A172 (cell line): ENCODE results near the gene TMEM269. TPM values are rescaled to one million over a fixed set of nuclear protein-coding genes. Genes with fewer than 3 reads are reported as not detected.
"Not testable (repeated sequence)": the region's sequence is repeated elsewhere in the genome, so short reads cannot be mapped to it uniquely, and the experiment has no call there.

ENCODE experiments used
- DNase-seq: peaks from one replicate; pipeline ENCODE4 v3.0.0-alpha.2; 2015; ENCODE audit warnings: low spot score
- total RNA-seq: library from RNA; depleted of rRNA; stranded (reverse); fragments of >200 nt; shearing (Covaris generic); gene quantifications from 2 replicates; pipeline ENCODE4 v1.2.3, GENCODE V29; 2014

The TMEM269 gene
- total RNA-seq, 1 experiment from 2014 or later, result not detected

- DNase-seq, result no peak
Observed at GRCh38 chr1:42776502-42776901, 8.3 kb upstream of the TMEM269 start.

GRCh38 chr1:42777852-42778251 lies 6.9 kb upstream of the TMEM269 start:
- no peak for DNase-seq

- DNase-seq, result no peak
Observed at GRCh38 chr1:42779725-42780124, 5.1 kb upstream of the TMEM269 start.

- DNase-seq, result no peak
Observed at GRCh38 chr1:42780176-42780575, 4.6 kb upstream of the TMEM269 start.

GRCh38 chr1:42783092-42783491 lies 1.7 kb upstream of the TMEM269 start:
- DNase-seq, result no peak

- DNase-seq, result no peak
Observed at GRCh38 chr1:42784547-42784945, 245 bp upstream of the TMEM269 start.

GRCh38 chr1:42786097-42786496 lies 1.3 kb downstream of the TMEM269 start:
- no peak for DNase-seq

GRCh38 chr1:42788021-42788420 lies 3.2 kb downstream of the TMEM269 start:
- DNase-seq, result no peak

- DNase-seq, result no peak
Observed at GRCh38 chr1:42793824-42794223, 9.0 kb downstream of the TMEM269 start.

GRCh38 chr1:42797414-42797813 lies 12.6 kb downstream of the TMEM269 start:
- DNase-seq, result no peak

- DNase-seq, result no peak
Observed at GRCh38 chr1:42797979-42798378, 13.2 kb downstream of the TMEM269 start.

GRCh38 chr1:42801832-42802473 lies 17.2 kb downstream of the TMEM269 start:
- DNase-seq, result no peak

- no peak for DNase-seq
Observed at GRCh38 chr1:42806171-42806570, 21.4 kb downstream of the TMEM269 start.

GRCh38 chr1:42806593-42806992 lies 21.8 kb downstream of the TMEM269 start:
- DNase-seq, result no peak

- DNase-seq, result no peak
Observed at GRCh38 chr1:42807056-42807668, 22.4 kb downstream of the TMEM269 start.

GRCh38 chr1:42814815-42815214 lies 30.0 kb downstream of the TMEM269 start:
- DNase-seq, result not testable (repeated sequence)

- DNase-seq, result peak; percentile 9
Observed at GRCh38 chr1:42815941-42816584, 31.3 kb downstream of the TMEM269 start.

GRCh38 chr1:42816585-42817439 lies 32.0 kb downstream of the TMEM269 start, which contains the start of the genes ERMAP and SVBP:
Gene ERMAP, plus strand, starts transcription at chr1:42817122. Its CDS starts 13,327 bp downstream, at chr1:42830449.
Gene SVBP, minus strand, starts transcription at chr1:42817397. Its CDS starts 853 bp downstream, at chr1:42816544.
- DNase-seq, result peak; percentile 67

- no peak for DNase-seq
Observed at GRCh38 chr1:42817440-42817767, 32.6 kb downstream of the TMEM269 start.

- no peak for DNase-seq
Observed at GRCh38 chr1:42817976-42818375, 33.2 kb downstream of the TMEM269 start.

- no peak for DNase-seq
Observed at GRCh38 chr1:42820813-42821212, 36.0 kb downstream of the TMEM269 start.

- no peak for DNase-seq
Observed at GRCh38 chr1:42821690-42822089, 36.9 kb downstream of the TMEM269 start.
